HepG2 (cell line): ENCODE data around the gene MIA. TPM values are rescaled to one million over a fixed set of nuclear protein-coding genes. Genes with fewer than 3 reads are reported as not detected.
"Not testable (repeated sequence)": the region's sequence is repeated elsewhere in the genome, so short reads cannot be mapped to it uniquely, and the experiment has no call there.

Experiments used
- ATAC-seq: fragments of 200-7000 bp; cut with Tn5 transposase; 3 replicates; pipeline ENCODE4 v1.9.1; 2020; ENCODE audit warnings: mild to moderate bottlenecking, moderate library complexity
- BruUV-seq: library from RNA; stranded (reverse); fragments of 400-500 nt; replicated peaks from 2 replicates; lab custom pipeline; 2021; lab: Mats Ljungman, UMichigan
- CTCF ChIA-PET: fragments of 300-600 bp; formaldehyde crosslinking; extraction: SDS; loops from one replicate; lab custom pipeline; 2021; ENCODE audit warnings: low total read pairs, inconsistent platforms, low intra/inter-chr PET ratio; lab: Yijun Ruan, JAX
- POLR2A ChIA-PET: fragments of 350-600 bp; sonication (Branson Sonifier 250); formaldehyde crosslinking; loops from one replicate; lab custom pipeline; 2020; ENCODE audit warnings: antibody characterized with exemption, inconsistent platforms; lab: Yijun Ruan, JAX
- DNase-seq: peaks from one replicate; pipeline ENCODE4 v3.0.0-alpha.2; 2015; ENCODE audit warnings: low spot score
- FAIRE-seq: peaks from 3 replicates; lab custom pipeline; 2011; peaks lifted over from hg19 to GRCh38; lab: Jason Lieb, UNC
- H2AFZ ChIP-seq: one replicate; pipeline ENCODE4 v1.6.1; 2011; ENCODE audit warnings: low read length, inconsistent platforms
- H3K27ac ChIP-seq: fragments of 300-600 bp; 3 replicates; pipeline ENCODE4 v1.8.0; 2011; ENCODE audit warnings: mixed run types, mild to moderate bottlenecking, mixed read lengths, low read length, inconsistent platforms; ENCODE audit not compliant: insufficient read depth; ENCODE audit errors: extremely low read length
- H3K27me3 ChIP-seq, 2 experiments: fragments of 200-600 bp in 1 of 2; 2 replicates in 1 of 2; 3 replicates in 1 of 2; pipeline versions ENCODE4 v1.6.0 to v1.8.0; 2011; ENCODE audit warnings: low read length in 2 of 2, mild to moderate bottlenecking in 2 of 2, moderate library complexity in 2 of 2, inconsistent platforms in 1 of 2; ENCODE audit not compliant: insufficient read depth in 2 of 2, control insufficient read depth in 1 of 2
- H3K36me3 ChIP-seq, 2 experiments: fragments of 200-600 bp in 1 of 2; replicated peaks in 1 of 2; 2 replicates in 1 of 2; 3 replicates in 1 of 2; pipeline versions ENCODE4 v1.5.1 to v1.8.0; 2011; ENCODE audit warnings: low read length in 2 of 2, inconsistent platforms in 1 of 2; ENCODE audit not compliant: insufficient read depth in 2 of 2, control insufficient read depth in 1 of 2
- H3K4me1 ChIP-seq: 2 replicates; pipeline ENCODE4 v1.5.1; 2012; ENCODE audit warnings: low read length, inconsistent platforms; ENCODE audit not compliant: insufficient read depth
- H3K4me2 ChIP-seq: 2 replicates; pipeline ENCODE4 v1.6.0; 2011; ENCODE audit warnings: low read depth, low read length, inconsistent platforms
- H3K4me3 ChIP-seq, 3 experiments: fragments of 200-600 bp in 1 of 3; sonication (generic), shearing (Covaris generic) in 1 of 3; replicated peaks in 1 of 3; 2 replicates each; pipeline ENCODE4 v1.5.1; 2011 to 2016; ENCODE audit warnings: low read length in 3 of 3, inconsistent platforms in 2 of 3, low read depth in 2 of 3, mild to moderate bottlenecking in 2 of 3, control low read depth in 1 of 3, mixed read lengths in 1 of 3; ENCODE audit not compliant: insufficient read depth in 1 of 3
- H3K79me2 ChIP-seq: one replicate; pipeline ENCODE4 v1.6.1; 2011; ENCODE audit warnings: low read length, inconsistent platforms; ENCODE audit not compliant: insufficient read depth
- H3K9ac ChIP-seq: 2 replicates; pipeline ENCODE4 v1.6.0; 2011; ENCODE audit warnings: mild to moderate bottlenecking, low read depth, low read length, inconsistent platforms; ENCODE audit not compliant: insufficient read depth
- H3K9me3 ChIP-seq: 2 replicates; pipeline ENCODE4 v1.5.1; 2012; ENCODE audit warnings: mild to moderate bottlenecking, low read length
- H4K20me1 ChIP-seq: 2 replicates; pipeline ENCODE4 v1.6.0; 2011; ENCODE audit warnings: inconsistent platforms, mild to moderate bottlenecking, low read length, moderate library complexity; ENCODE audit not compliant: insufficient read depth
- CCDC6 ChIP-seq: sonication (generic); formaldehyde crosslinking; IDR thresholded peaks from 2 replicates; pipeline ENCODE4 v1.8.1; 2022; ENCODE audit warnings: mild to moderate bottlenecking, missing genetic modification reagents, moderate library complexity
- MEF2D ChIP-seq: sonication (generic); formaldehyde crosslinking; IDR thresholded peaks from 2 replicates; pipeline ENCODE4 v1.5.1; 2020; ENCODE audit warnings: mild to moderate bottlenecking, missing genetic modification reagents
- MEIS2 ChIP-seq: sonication (generic); formaldehyde crosslinking; IDR thresholded peaks from 2 replicates; pipeline ENCODE4 v1.9.0; 2021; ENCODE audit warnings: mild to moderate bottlenecking, missing genetic modification reagents
- NFATC3 ChIP-seq: sonication (generic); formaldehyde crosslinking; IDR thresholded peaks from 2 replicates; pipeline ENCODE4 v1.5.1; 2020; ENCODE audit warnings: mild to moderate bottlenecking, missing genetic modification reagents
- SRSF1 ChIP-seq: fragments of 200-400 bp; formaldehyde crosslinking; optimal IDR thresholded peaks from 2 replicates; pipeline ENCODE3; 2017; ENCODE audit warnings: mild to moderate bottlenecking, low read depth, low read length, moderate library complexity
- STAG1 ChIP-seq: sonication (generic); formaldehyde crosslinking; IDR thresholded peaks from 2 replicates; pipeline ENCODE4 v1.4.0; 2020; ENCODE audit warnings: missing genetic modification reagents
- TBP ChIP-seq: sonication (generic); formaldehyde crosslinking; IDR thresholded peaks from 2 replicates; pipeline ENCODE4 v1.5.0; 2020; ENCODE audit warnings: missing genetic modification reagents
- ZNF10 ChIP-seq: sonication (generic); formaldehyde crosslinking; IDR thresholded peaks from 2 replicates; pipeline ENCODE4 v1.4.0; 2020; ENCODE audit warnings: mild to moderate bottlenecking, low read depth, missing genetic modification reagents, borderline replicate concordance
- ZNF232 ChIP-seq: sonication (generic); formaldehyde crosslinking; IDR thresholded peaks from 2 replicates; pipeline ENCODE4 v1.4.0; 2020; ENCODE audit warnings: missing genetic modification reagents, borderline replicate concordance
- ZNF33A ChIP-seq: sonication (generic); formaldehyde crosslinking; IDR thresholded peaks from 2 replicates; pipeline ENCODE4 v1.5.1; 2020; ENCODE audit warnings: missing genetic modification reagents, mild to moderate bottlenecking, moderate library complexity, borderline replicate concordance
- ZNF615 ChIP-seq: sonication (generic); formaldehyde crosslinking; IDR thresholded peaks from 2 replicates; pipeline ENCODE4 v1.5.0; 2020; ENCODE audit warnings: mild to moderate bottlenecking, missing genetic modification reagents, borderline replicate concordance
- WGBS: methylation state at CpG from one replicate; pipeline ENCODE4 v1.1.6; 2017; ENCODE audit warnings: low lambda C conversion rate; 5-methylcytosine and 5-hydroxymethylcytosine counted together
- in situ Hi-C: cut with HindIII; loops from 2 replicates; pipeline ENCODE4 v1.10.0; 2017; ENCODE audit warnings: low pct_unique_long_range_greater_than_20kb; ENCODE audit not compliant: extremely low pct_ligation_motif_present
- intact Hi-C: fragments of 100-400 bp; cut with micrococcal nuclease; formaldehyde crosslinking; loops from one replicate; pipeline ENCODE4 v1.10.0; 2022; ENCODE audit not compliant: unreplicated experiment
- polyA plus RNA-seq, 8 experiments: library from polyadenylated mRNA; depleted of rRNA in 3 of 8; stranded (reverse) in 7 of 8; unstranded in 1 of 8; fragments of >200 nt; fragmentation: Illumina TruSeq in 4 of 8; extraction: Trizol in 4 of 8; gene quantifications; 2 replicates each; pipeline versions ENCODE4 v1.2.1 to v1.2.3, GENCODE V29; 2011 to 2016; ENCODE audit warnings: low read depth in 4 of 8, missing spikeins in 1 of 8, mixed read lengths in 1 of 8; ENCODE audit not compliant: insufficient read depth in 1 of 8
- total RNA-seq, 5 experiments: library from RNA; depleted of rRNA; stranded (reverse); fragments of >200 nt; fragmentation: Illumina TruSeq; extraction: Trizol; gene quantifications; 2 replicates each; pipeline ENCODE4 v1.2.3, GENCODE V29; 2016; ENCODE audit warnings: low read depth in 1 of 5
- TF ChIP-seq, protein P1 (sequence below): IDR thresholded peaks from 2 replicates; pipeline ENCODE4 v1.6.1; 2012; ENCODE audit warnings: low read length, improper control_type of control experiment
- TF ChIP-seq, protein P2 (sequence below): sonication (generic); formaldehyde crosslinking; IDR thresholded peaks from 2 replicates; pipeline ENCODE4 v1.5.0; 2020; ENCODE audit warnings: missing genetic modification reagents

The MIA gene
- total and polyA plus RNA-seq, 2 of the 13 experiments (the other 11 are each of a cell fraction or from before 2014, with no cell fraction given), result 0.61 TPM; not detected in 1

DNA sequence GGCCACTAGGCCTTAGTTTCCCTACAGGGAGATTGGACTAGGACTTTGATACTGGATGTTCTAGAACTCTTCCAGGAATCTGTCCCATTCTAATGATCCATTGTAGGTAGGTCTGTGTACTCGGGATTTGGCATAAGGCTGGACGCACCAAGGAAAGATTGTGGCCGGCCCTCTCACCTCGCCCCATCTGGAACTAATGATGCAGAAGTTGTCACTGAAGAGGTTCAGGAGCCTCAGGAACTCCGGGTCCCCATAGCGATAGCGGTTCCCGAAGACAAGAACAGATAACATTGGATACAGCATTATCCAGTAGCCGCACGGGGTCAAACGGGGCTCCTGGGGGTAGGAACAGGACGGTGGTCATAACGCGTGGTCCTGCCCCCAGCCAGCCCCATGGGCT lies 34.8 kb downstream of the MIA start:
- Histone ChIP-seq H2AFZ (no peak overlapping the region), H3K4me2 (no peak overlapping the region), H3K79me2 (peaks cover 4% of the 10 kb centered on the region), H3K27me3 (no peaks in the 10 kb centered on the region; a peak in 1 of 5 replicates), H3K36me3 (peaks cover 12 to 26% of the 10 kb centered on the region in 2 experiments; a peak in 4 of 5 replicates), H3K4me3 (no peak overlapping the region), H3K4me1 (no peaks in the 10 kb centered on the region; the same call in 1 of the 2 replicates), H3K9ac (no peak overlapping the region), H3K27ac (no peak overlapping the region), H4K20me1 (peaks cover 8% of the 10 kb centered on the region; the same call in 1 of the 2 replicates), H3K9me3 (no peaks in the 10 kb centered on the region)
- DNase-seq, result no peak
- ChIA-PET CTCF (no interaction called here), POLR2A (no interaction called here)
- intact Hi-C loops, result no loop called here
- 98% methylated on average over 7 of the region's 14 CpGs for WGBS
- ATAC-seq, result no peak
- no peak for FAIRE-seq
- BruUV-seq, result no TSS peak
- in situ Hi-C loops, result loop anchor here (10.0 kb wide), 1 partner anchor 325 kb away; no protein-coding TSS in a partner anchor
- TF ChIP-seq SRSF1 (no peak), CCDC6 (CRISPR knock-in tag) (no peak), MEIS2 (CRISPR knock-in tag) (no peak), TBP (CRISPR knock-in tag) (no peak), STAG1 (CRISPR knock-in tag) (no peak), ZNF33A (no peak), MEF2D (CRISPR knock-in tag) (no peak), ZNF615 (CRISPR knock-in tag) (no peak), ZNF10 (CRISPR knock-in tag) (no peak), NFATC3 (CRISPR knock-in tag) (no peak), ZNF232 (CRISPR knock-in tag) (no peak)
- TF ChIP-seq, protein P1, sequence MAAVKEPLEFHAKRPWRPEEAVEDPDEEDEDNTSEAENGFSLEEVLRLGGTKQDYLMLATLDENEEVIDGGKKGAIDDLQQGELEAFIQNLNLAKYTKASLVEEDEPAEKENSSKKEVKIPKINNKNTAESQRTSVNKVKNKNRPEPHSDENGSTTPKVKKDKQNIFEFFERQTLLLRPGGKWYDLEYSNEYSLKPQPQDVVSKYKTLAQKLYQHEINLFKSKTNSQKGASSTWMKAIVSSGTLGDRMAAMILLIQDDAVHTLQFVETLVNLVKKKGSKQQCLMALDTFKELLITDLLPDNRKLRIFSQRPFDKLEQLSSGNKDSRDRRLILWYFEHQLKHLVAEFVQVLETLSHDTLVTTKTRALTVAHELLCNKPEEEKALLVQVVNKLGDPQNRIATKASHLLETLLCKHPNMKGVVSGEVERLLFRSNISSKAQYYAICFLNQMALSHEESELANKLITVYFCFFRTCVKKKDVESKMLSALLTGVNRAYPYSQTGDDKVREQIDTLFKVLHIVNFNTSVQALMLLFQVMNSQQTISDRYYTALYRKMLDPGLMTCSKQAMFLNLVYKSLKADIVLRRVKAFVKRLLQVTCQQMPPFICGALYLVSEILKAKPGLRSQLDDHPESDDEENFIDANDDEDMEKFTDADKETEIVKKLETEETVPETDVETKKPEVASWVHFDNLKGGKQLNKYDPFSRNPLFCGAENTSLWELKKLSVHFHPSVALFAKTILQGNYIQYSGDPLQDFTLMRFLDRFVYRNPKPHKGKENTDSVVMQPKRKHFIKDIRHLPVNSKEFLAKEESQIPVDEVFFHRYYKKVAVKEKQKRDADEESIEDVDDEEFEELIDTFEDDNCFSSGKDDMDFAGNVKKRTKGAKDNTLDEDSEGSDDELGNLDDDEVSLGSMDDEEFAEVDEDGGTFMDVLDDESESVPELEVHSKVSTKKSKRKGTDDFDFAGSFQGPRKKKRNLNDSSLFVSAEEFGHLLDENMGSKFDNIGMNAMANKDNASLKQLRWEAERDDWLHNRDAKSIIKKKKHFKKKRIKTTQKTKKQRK, result no peak
- TF ChIP-seq, protein P2, sequence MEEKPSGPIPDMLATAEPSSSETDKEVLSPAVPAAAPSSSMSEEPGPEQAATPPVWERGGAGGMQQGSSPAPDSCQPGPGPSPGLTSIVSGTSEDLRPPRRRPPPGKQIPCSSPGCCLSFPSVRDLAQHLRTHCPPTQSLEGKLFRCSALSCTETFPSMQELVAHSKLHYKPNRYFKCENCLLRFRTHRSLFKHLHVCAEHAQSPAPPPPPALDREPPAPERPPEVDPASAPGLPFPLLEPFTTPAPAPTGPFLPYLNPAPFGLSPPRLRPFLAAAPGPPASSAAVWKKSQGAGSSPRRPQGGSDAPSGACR (CRISPR knock-in tag), result no peak

DNA sequence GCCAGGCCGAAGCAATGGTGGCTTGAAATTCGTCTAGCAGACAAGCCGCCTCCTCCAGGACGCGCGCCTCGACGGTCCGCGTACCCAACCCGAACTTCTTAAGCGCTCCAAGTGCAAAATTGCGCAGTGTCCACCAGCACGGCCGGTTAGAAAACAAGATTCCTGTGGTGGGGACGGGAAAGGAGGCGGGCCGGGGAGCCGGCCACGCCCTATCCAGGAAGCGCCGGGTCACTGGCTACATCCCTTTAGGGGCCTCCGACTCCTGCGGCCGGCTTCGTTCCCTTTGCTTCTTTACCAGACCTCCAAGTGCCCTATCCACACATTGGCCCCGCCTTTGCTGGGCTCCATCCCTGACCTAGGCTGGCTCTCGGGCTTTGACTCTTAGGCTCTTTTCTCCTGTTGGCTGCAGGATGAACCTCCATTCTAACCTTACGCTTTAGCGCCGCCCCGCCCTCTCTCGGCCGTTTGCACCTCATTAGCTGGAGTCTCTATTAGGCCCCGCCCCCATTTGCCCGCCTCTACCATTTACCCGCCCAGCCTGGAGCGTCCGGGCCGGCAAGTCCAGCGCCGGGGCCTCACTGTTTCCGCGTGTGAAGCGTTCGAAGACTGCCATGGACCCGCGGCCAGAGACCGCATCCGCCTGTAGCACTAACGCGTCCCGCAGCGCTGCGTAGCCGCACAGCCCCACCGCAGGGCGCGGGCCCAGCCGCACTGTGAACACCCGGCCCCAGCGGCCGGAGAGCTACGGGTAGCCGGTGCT lies 35.5 kb downstream of the MIA start:
- POLR2A ChIA-PET, H2AFZ ChIP-seq, H4K20me1 ChIP-seq, ATAC-seq, H3K4me3 ChIP-seq, H3K4me1 ChIP-seq, H3K4me2 ChIP-seq, BruUV-seq, intact Hi-C loops, H3K9ac ChIP-seq, H3K27ac ChIP-seq, H3K27me3 ChIP-seq, CTCF ChIA-PET, FAIRE-seq, DNase-seq, H3K79me2 ChIP-seq, H3K9me3 ChIP-seq: not testable (repeated sequence)
- H3K36me3 ChIP-seq, result peaks cover 12 to 20% of the 10 kb centered on the region in 2 experiments; a peak in 4 of 5 replicates
- in situ Hi-C loops, result loop anchor here (10.0 kb wide), 1 partner anchor 324 kb away; no protein-coding TSS in a partner anchor
- WGBS, result 96% methylated on average over 34 of the region's 65 CpGs
